NCI-H82 treated with DMSO at 0.1 percent for 48 hours (cell line): Measurements from ENCODE around the gene PRKG1.
A peak's percentile ranks its signal among the peaks of the same experiment; 100 is the strongest.

Experiments used
- DNase-seq: peaks from one replicate; lab custom pipeline; 2025; ENCODE audit not compliant: unreplicated experiment; lab: John Stamatoyannopoulos, UW

Gene PRKG1

DNA sequence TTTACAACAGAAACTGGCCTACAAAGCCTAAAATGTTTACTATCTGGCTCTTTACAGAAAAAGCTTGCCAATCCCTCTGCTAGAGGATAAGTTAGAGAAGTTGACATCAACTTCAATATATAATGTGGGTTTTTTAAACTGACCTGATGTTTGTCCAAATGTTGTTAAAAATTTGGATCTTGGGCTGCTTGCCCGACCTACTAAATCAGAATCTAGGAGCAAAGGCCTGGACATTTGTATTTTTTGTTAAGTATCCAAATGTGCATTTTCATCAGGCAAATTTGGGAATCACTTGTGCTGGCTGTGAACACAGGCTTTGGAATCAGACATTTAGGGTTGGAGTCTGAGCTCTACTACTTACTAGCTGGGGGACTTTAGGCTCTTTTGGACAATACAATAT, 877.8 kb downstream of the PRKG1 start:
- no peak for DNase-seq

DNA sequence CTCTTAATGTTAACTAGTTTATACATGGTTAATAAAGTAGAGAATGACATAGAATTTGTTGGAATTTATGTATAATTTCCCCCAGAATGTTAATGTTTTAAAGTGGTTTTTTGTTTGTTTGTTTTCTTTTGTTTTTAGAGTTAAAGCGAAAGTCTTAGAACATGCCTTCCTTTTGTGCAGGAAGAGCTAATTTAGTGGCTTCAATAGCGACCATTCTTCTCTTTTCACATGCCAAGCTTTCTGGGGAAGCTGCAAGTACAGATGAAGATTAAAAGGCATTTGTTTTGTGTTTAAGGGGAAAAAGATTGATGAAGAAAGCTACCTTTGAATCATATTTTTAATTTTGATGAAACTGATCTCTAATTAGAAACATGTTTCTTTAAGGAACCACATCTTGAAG, 881.4 kb downstream of the PRKG1 start:
- no peak for DNase-seq

DNA sequence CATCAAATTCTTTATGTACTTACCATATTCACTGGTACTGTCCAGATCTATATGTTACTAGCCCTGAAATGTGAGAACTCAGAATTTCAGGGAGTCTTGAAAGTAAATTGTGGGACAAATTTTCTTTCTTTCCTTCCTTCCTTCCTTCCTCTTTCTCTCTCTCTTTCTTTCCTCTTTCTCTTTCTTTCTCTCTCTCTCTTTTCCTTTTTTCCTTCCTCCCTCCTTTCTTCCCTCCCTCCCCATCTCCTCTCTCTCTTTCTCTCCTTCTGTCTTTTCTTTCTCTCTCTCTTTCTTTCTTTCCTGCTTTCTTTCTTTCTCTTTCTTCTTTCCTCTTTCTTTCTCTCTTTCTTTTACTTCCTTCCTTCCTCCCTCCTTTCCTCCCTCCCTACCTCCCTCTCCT, 882.5 kb downstream of the PRKG1 start:
- no peak for DNase-seq

DNA sequence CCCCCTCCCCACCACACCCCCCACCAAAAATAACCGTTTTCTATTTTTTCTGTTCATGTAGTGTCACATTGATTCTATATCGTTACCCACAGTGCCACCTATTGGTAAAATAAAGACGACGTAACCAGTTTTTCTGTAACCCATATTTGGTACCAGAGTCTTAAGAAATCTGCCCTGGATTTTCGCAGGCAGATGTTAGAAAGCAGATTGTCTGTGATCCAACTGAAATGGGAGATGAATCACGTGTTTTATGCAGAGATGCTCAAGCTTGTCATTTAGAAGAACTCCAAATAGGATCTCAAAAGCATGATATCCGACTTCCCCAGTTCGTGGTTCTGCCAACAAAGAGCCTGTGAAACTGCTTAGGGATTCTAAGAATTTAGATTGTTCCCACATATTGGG, 886.2 kb downstream of the PRKG1 start:
- peak; percentile 37 for DNase-seq

DNA sequence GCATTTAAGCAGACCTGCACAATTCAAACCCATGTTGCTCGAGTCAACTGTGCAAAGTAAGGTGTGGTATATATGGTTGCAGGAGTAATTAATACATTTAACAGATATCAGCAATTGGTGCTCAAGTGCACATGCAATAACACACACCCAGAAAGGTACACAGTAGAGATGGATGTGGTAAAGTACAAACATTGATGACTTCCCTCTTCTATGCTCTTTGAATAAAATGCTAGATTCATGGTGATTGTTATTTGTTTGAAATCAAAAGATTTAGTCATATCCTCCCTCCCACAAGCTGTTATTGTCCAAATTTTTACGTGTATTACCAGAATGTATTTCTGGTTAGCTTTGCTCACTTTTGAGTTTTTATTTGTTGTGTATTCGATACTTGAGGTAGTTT, 887.1 kb downstream of the PRKG1 start:
- no peak for DNase-seq

DNA sequence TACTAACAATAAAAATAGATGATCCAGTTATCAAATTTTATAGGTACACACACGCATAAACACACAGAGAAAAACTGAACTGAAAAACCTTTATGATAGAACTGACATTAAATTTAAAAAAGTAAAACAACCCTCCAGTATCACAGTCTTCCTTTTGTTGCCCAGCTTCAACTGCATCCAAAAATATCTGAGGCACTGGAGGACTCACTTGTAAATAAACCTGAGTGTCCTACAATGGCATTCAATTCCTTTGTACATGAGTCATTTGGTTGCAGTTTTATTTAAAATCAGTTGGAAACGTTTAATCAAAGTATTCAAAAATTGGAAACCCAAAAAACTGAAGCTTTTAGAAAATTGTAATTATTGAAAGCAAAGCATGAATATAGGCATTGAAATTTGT, 890.3 kb downstream of the PRKG1 start:
- DNase-seq = no peak

DNA sequence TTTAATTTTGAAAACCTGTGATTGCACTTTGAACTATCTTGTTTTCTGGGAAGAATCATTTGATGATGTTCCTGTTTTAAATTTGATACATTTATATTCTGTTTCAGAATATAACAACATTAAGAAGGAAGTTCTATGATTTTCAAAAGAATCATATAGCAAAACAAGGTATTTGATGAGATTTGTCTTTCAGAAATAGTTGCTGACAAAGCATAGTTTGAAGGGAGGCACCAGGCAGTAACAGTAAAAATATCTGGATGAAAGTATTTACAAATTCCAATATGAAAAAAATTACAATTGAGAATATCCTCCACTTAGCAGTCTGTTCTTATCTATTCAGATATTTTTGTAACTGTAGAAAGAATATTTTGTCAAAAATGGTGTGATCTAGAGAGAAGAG, 891.2 kb downstream of the PRKG1 start:
- no peak for DNase-seq

DNA sequence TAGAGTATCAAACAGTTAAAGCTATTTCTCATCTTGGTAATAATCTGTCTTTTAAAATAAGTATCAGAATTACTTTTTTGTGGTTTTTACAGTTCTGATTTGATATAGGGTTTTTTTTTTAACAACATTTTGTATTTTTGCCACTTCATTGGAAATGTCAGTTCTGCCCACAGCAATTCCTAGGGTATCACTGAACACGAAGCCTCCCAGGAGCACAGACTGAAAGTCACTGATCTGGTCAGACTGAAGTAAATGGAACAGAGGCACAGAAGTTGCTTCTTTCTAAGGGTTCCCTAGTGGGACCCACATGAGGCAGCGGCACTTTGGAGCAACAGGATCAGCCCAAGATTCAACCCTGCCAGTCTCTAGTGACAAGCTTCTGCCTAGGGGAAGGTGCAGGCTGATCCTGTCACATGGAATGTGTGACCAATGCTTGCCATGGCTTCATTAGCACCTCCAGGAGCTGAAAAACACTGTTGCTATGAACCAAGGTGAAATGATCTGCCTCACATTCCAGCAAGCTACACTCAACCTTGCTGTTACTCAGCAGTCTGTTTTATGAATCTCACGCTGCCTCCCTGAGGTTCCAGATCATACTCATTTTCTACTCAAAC, 898.6 kb downstream of the PRKG1 start:
- no peak for DNase-seq

DNA sequence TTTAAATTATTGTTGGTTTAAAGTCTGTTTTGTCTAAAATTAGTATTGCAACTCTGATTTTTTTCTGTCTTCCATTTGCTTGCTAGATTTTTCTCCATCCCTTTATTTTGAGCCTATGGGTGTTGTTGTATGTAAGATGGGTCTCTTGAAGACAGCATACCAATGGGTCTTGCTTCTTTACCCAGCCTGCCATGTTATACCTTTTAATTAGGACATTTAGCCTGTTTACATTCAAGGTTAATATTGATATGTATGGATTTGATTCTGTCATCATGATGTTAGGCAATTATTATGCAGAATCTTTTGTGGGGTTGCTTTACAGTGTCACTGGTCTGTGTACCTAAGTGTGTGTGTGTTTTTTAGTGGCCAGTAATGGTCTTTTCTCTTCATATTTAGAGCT, 906.5 kb downstream of the PRKG1 start:
- no peak for DNase-seq

DNA sequence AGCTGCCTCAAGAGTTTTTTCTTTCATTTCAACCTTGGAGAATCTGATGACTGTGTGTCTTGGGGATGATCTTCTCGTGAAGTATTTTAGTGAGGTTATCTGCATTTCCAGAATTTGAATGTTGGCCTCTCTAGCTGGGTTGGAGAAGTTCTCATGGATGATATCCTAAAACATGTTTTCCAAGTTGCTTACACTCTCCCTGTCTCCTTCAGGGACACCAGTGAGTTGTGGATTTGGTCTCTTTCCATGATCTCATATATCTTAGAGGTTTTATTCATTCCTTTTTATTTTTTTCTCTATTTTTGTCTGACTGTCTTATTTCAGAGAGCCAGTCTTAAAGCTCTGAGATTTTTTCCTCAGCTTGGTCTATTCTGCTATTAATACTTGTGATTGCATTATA, 907.4 kb downstream of the PRKG1 start:
- no peak for DNase-seq

DNA sequence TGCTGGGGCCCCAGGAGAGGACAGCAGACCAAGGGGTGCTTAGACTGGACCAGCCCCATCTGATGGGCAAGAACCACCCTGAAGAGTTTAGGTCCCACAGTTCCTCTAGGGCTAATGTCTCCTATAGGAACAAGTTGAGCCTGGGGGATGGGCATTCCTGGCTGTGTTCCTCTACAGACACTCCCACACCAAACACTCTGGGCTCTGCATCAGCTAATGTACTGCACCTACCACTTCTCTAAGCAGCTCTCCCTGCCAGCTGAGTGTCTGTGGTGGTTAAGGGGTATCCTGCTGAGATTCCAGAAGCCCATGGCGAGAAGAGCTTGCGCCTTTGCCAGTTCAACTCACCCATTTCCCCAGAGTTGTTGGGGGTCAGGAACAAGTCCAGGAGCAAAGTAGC, 909.2 kb downstream of the PRKG1 start:
- DNase-seq = no peak

DNA sequence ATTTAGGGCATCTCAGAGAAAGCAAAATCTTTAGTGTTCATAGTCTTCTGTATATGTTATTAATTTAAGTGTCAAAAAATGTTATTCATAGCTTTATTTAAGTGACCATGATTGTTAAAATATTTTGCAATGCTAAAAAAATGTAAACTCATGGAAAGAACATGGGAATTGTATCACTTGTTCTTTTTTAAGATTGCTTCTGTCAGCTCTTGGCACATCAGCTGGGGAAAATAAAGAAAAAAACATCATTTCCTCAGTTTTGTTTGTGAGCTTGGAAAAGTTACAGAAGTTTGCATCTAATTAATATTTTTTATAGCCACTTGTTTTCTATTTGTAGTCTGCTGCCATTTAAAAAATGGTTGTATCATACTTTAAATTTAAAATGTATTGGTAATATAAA, 911.0 kb downstream of the PRKG1 start:
- no peak for DNase-seq

DNA sequence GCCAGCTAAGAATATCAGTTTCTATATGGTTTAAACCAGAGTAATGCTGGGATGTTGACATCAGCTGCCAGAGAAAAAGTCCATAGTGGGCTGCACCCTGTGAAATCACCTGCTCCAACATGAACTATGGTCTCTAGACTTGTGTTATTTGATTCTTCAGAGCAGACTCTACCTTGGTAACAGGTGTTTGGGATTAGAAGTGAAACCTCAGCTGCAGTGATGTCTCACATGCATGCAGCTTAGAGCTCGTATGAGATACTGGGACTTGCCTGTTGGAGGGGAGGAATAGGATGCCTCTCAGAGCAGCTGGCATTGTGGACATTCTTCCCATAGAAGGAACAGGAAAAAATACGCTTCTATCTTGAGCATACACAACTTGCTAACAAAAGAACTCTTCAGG, 912.2 kb downstream of the PRKG1 start:
- no peak for DNase-seq

DNA sequence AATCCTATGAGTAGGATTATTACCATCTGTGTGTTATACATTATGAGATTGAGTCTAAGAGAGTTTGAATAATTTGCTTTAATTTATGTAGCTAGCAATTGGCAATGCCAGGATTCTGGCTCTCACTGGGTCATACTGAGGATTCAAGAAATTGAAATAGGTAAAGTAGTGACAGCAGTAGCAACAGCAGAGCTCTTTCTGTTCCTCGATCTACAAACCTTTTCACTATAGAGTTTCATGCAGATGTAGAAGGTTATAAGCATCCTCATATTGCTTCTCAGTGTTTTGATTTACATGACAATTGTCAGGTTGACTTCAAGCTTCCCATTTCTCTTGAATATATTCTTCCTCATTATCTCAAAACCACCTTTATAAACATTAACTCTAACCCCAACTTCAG, 919.2 kb downstream of the PRKG1 start:
- DNase-seq = no peak

DNA sequence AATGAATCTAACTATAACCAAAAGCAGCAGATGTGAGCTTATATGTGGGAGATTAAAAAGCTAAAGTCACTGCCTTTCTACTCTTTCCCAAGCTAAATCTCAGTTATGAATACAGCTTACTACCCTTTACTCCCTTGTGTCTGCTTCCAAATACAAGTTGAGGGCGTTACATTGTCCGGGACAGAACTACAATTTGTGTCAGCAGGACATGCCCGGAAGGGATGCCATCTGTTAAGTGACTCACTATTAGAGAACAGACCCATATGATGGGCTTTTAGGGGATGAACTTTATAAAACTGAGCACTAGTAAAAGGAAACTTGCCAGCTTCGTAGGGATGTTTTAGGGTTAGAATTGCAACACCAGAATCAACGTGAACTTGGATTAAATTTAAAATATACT, 924.8 kb downstream of the PRKG1 start:
- DNase-seq = no peak

DNA sequence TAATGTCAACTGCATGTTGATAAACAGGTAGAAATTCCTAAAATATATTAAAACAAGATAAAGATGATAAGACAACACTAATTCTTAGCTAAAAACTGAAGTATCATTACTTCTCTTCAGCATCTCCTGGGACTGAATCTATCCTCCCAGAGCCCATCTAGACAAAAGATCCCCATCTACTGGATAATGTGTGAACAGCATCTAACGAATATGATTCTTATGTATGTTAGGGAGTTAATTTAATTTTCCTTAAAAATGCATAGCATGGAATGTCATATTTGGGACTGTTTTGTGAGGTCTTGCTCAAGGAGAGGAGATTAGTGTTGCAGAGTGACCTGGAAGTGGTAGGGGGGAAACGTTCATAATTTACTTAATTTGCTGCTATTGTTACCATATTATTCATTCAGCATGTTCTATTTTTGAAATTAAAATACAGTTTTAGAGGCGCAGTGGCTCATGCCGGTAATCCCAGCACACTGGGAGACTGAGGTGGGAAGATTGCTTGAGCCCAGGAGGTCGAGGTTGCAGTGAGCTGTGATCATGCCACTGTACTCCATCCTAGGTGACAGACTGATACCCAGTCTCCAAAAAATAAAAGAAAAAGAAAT, 930.2 kb downstream of the PRKG1 start:
- peak; percentile 0 for DNase-seq

DNA sequence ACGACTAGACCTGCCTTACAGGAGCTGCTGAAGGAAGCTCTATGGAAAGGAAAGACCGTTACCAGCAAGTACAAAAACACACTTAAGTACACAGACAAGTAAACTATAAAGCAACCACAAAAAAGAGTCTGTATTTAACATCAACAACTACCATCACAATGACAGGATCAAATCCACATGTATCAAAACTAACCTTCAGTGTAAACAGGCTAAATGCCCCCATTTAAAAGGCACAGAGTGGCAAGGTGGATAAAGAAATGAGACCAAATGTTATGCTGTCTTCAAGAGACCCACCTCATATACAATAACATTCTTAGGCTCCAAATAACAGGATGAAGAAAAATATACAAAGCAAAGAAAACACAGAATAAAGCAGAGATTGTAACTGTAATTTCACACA, 932.8 kb downstream of the PRKG1 start:
- no peak for DNase-seq

DNA sequence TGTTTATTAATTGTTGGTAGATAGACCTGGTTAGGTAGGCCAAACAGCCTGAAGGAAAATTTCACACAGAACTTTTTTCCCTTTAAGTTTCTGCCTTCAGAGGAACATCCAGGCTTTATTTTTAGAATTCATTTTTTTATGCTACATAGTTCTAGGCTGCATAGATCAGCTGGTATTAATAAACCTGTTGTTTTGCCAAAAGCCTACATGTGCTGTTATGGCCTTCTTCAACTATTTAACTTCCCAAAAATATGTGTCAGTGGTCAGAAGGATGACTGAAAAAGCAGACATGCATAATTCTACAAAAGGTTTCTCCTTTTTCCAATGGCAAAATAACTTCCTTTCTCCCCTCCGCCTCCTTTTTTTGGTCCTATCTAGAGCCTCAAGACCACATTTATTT, 936.8 kb downstream of the PRKG1 start:
- no peak for DNase-seq

DNA sequence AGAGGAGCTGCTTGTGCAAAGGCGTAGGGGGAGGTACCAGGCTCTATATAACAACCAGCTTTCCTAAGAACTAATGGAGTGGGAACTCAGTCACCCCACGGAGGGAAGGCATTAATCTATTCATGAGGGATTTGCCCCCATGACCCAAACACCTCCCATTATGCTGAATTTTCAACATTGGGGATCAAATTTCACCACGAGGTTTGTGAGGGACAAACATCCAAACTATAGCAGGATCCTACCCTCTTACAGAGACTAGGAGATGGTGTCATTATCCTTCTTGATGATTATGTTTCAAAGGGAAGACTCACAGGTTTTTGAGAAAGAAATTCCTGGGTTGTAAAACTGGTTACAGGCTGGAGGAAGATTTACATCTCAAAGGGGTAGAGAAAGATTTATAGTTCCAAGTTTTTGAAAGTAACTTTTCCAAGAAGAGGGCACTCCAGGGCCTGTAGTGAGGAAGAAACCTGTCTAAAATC, 944.8 kb downstream of the PRKG1 start:
- no peak for DNase-seq

DNA sequence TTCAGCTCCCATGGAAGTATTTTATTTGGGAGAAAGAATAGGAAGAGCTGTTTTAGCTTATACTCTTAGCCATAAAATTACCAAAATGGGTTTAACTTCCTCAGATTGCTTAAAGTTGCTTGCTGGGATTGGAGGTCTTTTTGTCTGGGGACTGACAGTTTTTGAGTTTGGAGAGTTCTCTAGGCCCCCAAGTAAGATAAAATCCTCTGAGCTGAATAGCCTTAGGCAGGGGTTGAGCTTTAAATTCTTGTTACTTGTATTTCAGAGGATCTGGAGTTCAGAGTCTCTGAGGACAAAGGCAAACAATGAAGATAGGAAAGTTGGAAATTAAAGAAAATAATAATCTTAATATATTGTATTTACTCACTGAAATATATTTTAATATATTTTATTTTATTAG, 945.4 kb downstream of the PRKG1 start:
- no peak for DNase-seq

DNA sequence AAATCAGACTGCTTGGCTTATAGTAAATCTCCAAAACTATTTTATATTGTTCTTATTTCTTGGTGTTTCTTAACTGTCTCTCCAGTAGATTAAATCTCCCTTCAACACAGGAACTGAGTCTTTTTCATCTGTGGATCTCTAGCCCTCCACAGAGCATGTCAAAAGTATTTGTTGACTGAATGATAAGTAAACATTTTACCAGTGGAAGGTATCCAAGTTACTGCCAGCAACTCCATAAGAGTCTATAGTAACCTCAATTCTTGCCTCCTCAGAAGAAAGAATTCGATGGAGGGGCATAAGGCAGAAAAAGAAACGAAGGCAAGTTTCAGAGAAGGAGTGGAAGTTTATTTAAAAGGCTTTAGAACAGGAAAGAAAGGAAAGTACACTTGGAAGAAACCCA, 945.9 kb downstream of the PRKG1 start:
- no peak for DNase-seq

DNA sequence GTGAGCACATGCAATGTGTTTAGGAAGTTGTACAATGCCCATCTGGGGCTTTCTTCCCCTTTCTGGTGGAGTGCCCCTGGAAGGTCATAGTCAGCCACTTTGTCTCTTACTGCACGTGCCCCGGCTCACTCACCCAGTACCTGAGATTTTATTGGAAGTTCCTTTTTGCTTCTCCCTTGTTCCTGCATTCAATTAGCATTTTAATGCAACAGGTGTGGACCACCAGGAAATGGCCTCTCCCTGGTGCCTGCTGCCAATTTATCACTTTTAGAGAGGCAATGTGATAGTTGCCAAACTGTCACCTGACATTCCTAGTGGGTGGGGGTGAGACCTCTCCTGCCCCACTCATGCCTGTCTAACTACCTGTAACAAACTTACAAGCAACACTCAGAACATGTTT, 946.4 kb downstream of the PRKG1 start:
- no peak for DNase-seq

DNA sequence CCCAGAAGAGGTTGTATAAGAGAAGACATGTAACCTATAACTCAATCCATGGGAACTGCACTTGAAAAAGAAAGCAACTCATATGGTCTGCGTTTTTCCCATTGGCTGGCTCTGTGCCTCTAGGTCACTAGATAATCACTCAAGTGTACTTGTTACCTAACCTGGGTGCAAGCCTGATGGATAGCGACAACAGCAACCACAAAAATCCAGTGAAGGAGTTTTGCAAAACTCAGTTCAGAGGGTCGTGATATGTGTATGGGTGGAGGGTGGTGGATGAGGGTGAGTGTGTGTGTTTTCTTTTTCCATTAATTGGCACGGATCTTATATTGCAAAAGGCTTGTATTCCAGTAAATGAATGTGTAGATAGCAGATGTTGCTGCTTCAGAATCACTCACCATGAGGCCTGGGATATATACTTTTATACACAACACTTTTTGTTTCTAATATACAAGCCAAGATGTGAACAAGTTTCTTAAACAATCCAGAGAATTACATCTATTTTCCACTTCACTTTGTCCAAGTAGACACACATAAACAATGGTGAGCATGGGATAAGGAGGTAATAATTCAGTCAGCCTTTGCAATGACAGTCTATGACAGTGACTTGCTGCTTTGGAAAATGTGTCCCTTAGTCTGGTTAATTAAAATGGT, 952.9 kb downstream of the PRKG1 start:
- no peak for DNase-seq
